Epidermal melanocyte (primary cell): Measurements from ENCODE around the gene BOC.

ENCODE experiments used
- DNase-seq: peaks from one replicate; pipeline ENCODE4 v3.0.0; 2011; ENCODE audit warnings: low spot score; ENCODE audit not compliant: insufficient read length

The BOC gene

DNA sequence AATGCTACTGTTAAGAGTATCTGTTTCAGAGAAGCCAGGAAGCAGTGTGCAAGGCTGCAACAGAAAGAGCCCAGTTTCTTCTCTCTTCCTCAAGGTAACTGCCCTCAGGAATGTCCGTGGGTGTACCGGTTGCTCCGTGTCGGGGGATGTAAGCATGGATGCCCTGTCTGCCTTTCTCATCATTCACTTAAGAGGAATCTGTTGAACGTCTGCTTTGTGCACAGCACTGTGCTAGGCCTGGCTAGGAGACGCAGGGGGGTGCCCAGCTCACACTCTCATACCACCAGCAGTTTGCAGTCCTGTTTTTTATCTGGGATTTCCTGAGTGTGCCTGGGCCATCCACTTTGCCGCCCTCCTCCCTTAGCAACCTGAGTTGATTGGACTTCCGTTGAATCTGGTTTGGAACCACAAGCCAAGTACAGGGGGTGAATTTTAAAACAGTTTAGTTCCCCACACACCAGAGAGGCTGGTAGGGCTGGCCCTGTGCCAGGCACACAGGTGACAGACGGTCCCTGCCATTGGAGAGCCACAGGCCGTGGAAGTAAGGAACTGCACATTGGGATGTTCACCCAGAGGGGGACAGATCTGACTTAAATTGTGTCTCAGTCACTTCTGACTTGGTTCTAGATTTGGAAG is 11.2 kb downstream of the BOC start:
- DNase-seq = no peak

DNA sequence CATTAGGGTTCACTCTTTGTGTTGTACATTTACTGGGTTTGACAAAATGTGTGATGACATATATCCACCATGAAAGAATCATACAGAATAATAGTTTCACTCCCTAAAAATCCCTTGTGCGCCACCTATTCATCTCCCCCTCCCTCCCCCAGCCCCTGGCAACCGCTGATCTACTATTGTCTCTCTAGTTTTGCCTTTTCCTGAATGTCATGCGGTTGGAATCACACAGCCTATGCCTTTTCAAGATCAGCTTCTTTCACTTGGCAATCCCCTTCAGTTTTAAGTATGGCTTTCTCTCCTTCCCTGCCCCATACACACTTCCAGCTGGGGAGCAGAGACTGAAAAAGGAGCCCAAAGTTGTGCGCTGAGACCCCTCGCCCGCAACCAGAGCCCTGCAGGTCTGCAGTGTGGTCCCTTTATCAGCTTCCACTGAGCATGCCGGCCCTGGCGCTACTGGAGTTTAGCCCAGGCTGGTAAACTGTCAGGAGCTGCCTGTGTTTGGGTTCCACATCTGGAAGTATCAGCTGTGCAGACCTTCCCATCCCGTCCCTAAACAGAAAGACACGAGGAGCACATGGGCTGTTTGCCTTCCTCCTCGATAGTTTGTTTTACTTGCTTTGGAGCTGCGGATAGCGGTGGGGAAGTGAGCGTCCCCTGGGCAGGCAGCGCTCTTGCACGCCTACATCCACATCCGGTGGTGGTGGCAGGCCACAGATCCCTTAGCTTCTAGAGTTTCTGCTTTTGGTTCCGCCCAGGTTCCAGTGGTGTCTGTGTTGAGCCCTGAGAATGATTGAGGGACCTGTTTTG is 12.3 kb downstream of the BOC start:
- DNase-seq = no peak

GRCh38 chr3:113225286-113225685 is 13.9 kb downstream of the BOC start:
- DNase-seq = no peak

DNA sequence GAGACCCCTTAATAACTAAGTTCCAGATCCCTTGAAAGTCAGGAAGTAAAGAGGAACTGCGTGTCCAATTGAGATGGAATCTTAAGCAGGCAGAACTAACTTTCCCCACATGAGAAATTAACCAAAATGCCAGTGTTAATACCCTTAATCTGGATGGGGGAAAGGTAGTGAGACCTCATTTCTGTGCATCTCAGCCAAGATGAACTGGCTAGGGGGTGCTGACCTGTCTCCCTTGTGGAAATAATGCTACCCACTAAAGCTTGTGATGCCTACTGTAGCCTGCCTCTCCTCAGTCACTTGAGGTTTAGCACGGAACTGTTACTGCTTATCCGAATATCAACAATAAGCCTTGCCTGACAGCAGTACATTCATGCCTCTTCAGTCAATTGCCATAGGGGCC is 15.1 kb downstream of the BOC start:
- DNase-seq = peak; percentile 41

DNA sequence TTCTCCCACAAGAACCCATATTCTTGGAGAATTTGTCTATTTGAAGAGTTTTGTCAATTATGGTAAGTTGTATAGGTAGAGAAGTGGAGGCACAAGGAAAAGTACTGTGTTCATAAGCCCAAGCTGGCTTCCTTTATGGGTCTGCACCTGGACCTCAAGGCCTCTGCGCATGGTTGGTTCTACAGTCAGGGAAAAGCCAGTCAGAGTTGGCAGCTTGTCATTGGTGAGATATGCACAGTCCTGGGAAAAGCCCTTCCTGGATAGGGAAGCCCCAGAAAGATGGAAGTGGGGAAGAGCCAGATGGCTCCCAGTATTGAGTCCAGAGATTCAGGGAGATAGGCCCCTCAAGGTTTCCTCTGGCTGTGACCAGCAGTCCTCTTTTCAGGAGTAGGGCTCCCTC is 15.8 kb downstream of the BOC start:
- DNase-seq = no peak

DNA sequence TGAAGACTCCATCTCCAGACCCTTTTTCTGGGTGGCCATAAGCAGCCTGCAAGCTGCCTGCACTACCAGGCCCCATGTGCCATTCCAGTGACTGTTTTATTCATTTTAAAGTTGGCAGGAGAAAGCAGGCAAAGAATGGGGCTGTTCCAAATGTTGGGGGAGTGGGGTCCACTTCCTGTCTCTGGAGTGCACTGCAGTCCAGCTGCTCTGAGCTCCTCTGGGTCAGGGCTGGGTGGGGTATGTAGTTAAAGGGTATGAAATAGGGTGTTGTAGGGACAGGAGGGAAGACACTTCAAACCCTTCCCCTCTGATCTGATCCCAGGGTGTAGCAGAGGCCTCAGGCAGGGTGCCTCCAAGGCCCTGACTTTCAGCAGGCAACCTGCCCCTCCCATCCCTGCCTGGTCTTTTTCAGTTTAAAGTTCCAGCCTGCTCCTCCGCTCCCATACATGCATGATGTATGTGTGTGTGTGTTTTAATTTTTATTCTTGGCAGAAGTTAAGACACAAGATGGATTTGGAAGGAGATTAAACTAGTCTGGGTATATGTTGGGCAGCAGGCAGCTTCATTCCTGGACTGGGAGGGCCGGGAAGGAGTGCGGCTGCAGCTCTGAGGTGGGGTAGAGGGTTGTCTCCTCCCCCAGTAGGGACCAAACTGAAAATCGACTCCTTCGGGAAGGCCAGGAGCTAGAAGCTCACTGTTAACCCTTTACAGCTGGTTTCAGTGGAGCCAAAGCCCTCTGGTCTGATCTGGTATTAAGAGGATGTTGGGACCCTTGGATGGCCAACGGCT is 17.3 kb downstream of the BOC start:
- no peak for DNase-seq

GRCh38 chr3:113231391-113231790 is 20.0 kb downstream of the BOC start:
- DNase-seq = no peak

DNA sequence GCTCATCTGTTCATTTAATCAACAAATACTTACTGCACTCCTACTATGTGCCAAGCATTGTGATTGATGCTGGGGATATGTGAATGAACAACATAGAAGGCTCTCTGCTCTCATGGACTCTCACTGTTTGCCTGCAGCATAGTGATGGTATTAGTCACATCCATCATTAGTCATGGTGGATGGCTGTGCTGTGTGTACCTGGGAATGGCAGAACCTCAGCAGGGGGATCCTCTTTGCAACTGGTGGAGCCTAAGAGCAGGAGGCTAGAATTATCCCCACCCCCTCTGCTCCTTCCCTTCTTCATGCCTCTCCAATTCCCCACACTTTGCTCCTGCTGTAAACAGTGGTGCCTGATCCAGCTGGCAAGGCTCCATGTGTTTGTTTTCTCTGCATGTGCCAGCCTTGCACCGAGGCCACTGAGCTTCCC is 20.5 kb downstream of the BOC start:
- no peak for DNase-seq

- DNase-seq = no peak
Observed at GRCh38 chr3:113232342-113232741, 21.0 kb downstream of the BOC start.

GRCh38 chr3:113233497-113233896 is 22.1 kb downstream of the BOC start:
- no peak for DNase-seq

DNA sequence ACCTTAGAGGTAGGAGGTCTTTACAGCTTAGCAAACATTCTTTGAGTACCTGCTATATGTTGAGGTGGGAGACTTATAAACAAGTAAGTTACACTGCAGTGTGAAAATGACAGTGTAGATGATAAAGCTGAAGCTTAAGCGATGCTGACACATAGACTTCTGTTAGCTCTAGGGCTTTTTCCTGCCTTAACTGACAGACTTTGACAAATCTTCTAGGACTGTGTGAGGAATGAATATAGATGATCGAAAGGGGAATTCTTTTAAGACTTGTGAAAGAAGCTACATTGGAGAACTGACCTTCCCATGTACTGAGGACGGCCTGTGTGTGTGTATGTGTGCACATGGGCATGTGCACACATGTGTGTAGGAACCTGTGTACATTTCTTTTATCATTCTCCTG is 22.7 kb downstream of the BOC start:
- no peak for DNase-seq

- peak; percentile 35 for DNase-seq
Observed at GRCh38 chr3:113234688-113235260, 23.4 kb downstream of the BOC start.

DNA sequence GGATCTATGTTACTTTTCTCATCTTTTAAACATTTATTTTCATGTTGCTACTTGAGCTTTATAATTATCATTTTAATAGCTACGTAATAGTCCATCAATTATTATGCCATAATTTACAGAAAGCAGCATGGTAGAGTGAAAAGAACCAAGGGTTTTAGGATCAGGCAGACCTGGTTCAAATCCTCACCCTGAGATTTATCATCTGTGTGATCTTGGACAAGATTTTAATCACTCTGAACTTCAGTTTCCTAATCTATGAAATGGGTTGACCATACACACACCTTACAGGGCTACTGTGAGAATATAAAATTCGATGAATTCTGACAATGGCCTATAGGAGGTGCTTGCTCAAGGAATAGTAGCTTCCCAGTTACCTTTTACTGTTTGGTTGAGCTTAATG is 27.1 kb downstream of the BOC start:
- DNase-seq = no peak

- DNase-seq = no peak
Observed at GRCh38 chr3:113240841-113241240, 29.5 kb downstream of the BOC start.

- DNase-seq = no peak
Observed at GRCh38 chr3:113241292-113242095, 30.1 kb downstream of the BOC start.

DNA sequence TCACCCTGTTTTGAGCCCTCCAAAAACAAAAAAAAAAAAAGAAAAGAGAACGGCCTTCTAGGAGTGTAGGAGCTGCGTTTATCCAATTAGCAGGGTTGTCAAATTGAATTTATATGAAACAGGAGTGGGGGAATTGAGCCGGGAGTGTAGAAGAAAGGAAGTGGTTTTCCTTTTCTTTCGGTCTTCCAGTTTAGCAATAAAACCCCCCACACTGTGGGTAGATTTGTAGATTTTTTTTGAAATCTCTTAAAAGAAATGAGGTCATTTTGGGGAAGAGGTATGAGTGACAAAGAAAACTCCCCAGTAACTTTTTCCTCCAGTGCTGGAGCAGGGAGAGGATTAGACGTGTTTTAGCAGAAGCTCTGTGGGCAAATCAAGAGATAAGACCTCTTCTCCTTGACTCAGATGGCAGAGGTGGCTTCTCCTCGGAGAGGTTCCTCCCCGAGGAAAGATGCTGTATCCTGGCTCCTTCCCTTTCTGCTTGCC is 30.8 kb downstream of the BOC start:
- no peak for DNase-seq

- no peak for DNase-seq
Observed at GRCh38 chr3:113243071-113243470, 31.7 kb downstream of the BOC start.

DNA sequence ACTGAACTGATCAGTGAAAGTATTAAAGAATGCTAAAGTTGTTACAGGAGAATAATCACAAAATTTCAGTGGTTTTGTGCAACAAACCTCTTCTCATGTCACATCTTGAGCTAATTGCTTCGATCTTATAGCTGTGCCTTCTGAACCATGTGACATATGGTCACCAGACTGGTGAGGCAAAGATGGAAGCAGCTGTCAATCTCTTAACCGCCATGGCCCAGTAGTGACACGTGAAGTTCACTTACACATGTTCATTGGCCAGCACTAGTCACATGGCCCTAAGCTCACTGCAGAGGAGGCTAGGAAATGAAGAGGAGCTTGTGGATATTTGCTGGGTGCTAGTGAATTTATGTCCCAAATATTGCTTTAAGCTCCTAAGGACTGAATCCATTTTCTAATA is 32.5 kb downstream of the BOC start:
- no peak for DNase-seq

GRCh38 chr3:113245761-113246161 is 34.4 kb downstream of the BOC start:
- DNase-seq = no peak

DNA sequence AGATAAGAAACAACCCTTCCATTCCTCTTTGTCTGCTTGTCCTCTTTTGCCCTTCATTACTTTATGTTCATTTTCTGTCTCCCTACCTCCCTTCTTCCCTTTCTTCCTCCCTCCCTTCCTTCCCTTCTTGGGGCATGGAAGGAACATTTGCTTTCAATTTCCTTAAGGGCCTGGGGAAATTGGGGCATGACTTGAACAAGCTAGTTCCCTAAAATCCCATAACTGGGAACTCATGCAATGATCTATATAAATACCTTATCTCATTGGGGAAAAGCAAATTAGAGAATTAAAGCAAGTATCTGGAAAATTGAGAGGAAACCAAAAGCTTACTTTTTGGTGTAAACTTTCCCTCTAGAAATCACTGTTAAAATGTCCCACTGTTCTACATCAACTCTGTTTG is 35.7 kb downstream of the BOC start:
- no peak for DNase-seq
